ENCODE measurements around the gene LSR. TPM values are rescaled to one million over a fixed set of nuclear protein-coding genes. Genes with fewer than 3 reads are reported as not detected.

The LSR gene
- total RNA-seq, 1 donor from 2014 or later = 79.4 TPM

DNA sequence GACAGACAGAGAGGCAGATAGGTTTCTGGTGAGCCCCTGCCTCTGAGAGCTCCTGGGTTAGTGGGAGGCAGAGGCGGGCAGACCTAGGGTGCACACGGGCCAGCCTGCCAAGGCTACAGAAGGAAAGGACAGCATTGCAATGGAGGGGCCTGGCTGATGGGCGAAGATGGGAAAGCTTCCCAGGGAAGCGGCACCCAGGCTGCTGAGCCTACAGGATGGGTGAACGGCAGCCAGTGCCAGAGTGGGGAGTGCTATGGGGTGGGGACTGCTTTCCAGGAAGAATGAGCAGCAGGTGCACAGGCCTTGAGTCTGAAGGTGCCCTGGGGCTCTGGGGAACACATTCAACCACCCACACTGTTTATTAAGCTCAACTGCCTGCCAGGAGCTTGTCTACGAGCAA lies 42.5 kb downstream of the LSR start:
- intact Hi-C loops (cut with DNase I) = no loop called here
- H3K9me3 ChIP-seq = no peaks in the 10 kb centered on the region
- H3K36me3 ChIP-seq = no peaks in the 10 kb centered on the region
- no peak for DNase-seq (ENCODE audit: low spot score in 2 of 2)
- H3K4me1 ChIP-seq = no peaks in the 10 kb centered on the region
- no peak overlapping the region for H3K27ac ChIP-seq
- H3K27me3 ChIP-seq = no peaks in the 10 kb centered on the region
- TF ChIP-seq, protein P1, sequence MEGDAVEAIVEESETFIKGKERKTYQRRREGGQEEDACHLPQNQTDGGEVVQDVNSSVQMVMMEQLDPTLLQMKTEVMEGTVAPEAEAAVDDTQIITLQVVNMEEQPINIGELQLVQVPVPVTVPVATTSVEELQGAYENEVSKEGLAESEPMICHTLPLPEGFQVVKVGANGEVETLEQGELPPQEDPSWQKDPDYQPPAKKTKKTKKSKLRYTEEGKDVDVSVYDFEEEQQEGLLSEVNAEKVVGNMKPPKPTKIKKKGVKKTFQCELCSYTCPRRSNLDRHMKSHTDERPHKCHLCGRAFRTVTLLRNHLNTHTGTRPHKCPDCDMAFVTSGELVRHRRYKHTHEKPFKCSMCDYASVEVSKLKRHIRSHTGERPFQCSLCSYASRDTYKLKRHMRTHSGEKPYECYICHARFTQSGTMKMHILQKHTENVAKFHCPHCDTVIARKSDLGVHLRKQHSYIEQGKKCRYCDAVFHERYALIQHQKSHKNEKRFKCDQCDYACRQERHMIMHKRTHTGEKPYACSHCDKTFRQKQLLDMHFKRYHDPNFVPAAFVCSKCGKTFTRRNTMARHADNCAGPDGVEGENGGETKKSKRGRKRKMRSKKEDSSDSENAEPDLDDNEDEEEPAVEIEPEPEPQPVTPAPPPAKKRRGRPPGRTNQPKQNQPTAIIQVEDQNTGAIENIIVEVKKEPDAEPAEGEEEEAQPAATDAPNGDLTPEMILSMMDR (IDR thresholded peaks at IDR 0.05) = no peak
- H3K4me3 ChIP-seq = no peak overlapping the region

DNA sequence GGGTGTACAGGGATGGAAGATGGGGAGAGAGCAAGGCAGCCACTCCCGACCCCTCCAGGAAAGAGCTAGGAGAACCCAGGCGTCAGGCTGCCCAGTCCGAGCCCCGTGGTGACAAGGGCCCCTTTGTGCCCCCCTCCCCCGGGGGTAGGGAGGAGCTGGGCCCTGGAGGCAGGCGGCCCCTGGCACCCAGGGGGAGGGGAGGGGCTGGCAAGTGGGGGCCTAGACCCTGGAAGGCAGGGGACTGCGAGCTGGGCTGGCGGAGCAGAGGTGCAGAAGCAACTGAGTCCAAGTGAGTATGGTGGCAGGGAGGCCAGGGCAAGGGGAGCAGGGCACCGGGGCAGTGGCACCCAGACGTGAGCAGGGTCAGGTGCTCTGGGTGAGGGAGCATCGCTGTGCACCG lies 43.1 kb downstream of the LSR start, which contains the start of gene MAG:
MAG (plus strand) TSS at position 246 of the 400 bp plus-strand sequence. CDS start 3,248 bp downstream, outside the sequence.
- intact Hi-C loops (cut with DNase I) = no loop called here
- no peak for DNase-seq (ENCODE audit: low spot score in 2 of 2)
- Histone ChIP-seq H3K36me3 (no peaks in the 10 kb centered on the region), H3K4me1 (no peaks in the 10 kb centered on the region), H3K4me3 (no peak within 1 kb of the TSS), H3K27me3 (no peaks in the 10 kb centered on the region), H3K27ac (no peak within 1 kb of the TSS), H3K9me3 (no peaks in the 10 kb centered on the region)
- TF ChIP-seq, protein P1 (IDR thresholded peaks at IDR 0.05) = no peak

DNA sequence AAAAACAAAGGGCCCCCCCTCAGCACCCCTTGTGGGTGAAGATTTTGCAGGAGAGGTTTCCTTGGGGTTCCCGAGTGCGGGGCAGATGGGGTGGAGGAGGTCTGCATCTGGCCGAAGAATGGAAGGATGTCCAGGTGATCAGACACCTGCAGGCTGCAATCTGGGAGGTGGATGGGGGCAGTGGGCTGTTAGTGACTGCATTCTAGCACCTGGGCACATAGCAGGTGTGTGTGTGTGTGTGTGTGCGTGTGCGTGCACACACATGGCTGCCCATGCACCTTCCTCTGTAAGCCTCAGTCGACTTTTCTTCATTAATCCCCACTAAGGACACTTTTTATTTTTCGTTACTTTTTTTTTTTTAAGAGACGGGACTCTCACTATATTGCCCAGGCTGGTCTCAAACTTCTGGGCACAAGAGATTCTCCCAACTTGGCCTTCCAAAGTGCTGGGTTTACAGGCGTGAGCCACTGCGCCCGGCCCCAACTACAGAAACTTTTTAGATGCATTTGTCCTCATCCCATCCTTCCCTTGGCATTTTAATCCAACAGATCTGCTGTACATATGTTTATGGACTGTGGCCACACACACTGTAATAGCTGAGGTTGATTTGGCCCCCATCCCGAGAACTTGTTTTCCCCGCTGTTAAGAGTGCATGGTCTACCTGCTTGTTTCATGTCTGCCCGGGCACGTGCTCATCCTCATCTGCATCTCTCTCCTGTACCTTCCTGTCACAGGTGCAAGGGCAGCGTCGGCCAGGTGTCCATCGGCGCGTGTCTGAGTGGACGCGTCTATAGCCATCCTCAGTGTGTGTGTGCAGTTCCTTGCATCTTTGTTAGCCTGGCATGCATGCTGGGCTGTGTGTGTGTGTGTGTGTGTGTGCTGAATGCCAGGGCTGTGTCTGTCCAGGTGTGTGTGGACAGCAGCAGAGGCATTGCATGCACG lies 43.9 kb downstream of the LSR start:
- intact Hi-C loops (cut with DNase I) = no loop called here
- no peak overlapping the region for H3K27ac ChIP-seq

DNA sequence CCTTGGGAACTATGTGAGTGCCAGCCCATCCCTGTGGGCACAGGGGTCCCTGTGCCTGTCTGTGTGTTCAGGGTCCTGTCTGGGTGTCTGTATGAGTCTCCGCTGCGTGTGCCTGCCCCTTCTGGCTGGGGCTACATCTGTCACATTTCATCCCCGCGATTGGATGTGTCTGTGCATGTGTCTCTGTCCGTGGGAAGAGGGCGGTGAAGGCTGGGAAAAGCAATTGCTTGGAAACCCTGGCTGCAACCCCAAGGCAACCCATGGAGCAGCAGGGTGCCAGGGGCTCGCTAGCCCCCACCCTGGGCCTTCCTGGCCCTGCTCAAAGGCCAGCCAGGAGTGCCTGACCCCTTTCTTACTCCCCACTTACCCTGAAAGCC lies 44.5 kb downstream of the LSR start:
- TF ChIP-seq, protein P1 (IDR thresholded peaks at IDR 0.05) = no peak
- Histone ChIP-seq H3K4me1 (no peaks in the 10 kb centered on the region), H3K27ac (no peak overlapping the region), H3K27me3 (no peaks in the 10 kb centered on the region), H3K9me3 (no peaks in the 10 kb centered on the region), H3K4me3 (no peak overlapping the region), H3K36me3 (no peaks in the 10 kb centered on the region)
- intact Hi-C loops (cut with DNase I) = no loop called here
- DNase-seq (ENCODE audit: low spot score in 2 of 2) = no peak

More for the DNA sequence above, 43.9 kb downstream of the LSR start:
- Histone ChIP-seq H3K36me3 (no peaks in the 10 kb centered on the region), H3K4me3 (no peak overlapping the region), H3K27me3 (no peaks in the 10 kb centered on the region), H3K4me1 (no peaks in the 10 kb centered on the region), H3K9me3 (no peaks in the 10 kb centered on the region)
- no peak for DNase-seq (ENCODE audit: low spot score in 2 of 2)
- TF ChIP-seq, protein P1 (IDR thresholded peaks at IDR 0.05) = no peak

DNA sequence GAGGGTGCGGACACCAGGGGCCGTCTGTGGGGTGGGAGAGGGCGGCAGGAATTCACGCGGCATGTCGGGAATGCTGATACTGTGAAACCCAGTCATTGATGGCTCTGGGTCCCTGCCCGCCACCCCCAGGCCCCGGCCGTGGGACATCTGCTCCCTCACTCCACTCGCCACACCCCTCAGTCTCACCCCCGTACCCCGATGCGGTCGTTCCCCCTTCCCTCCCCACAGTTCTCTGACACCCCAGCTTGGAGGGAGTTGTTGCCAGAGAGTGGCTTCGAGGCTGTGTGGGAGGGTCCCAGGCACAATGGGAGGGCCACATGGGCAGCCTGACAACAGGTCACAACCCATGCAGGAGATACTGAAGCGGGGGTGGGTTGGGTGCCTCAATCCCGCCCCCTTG lies 45.0 kb downstream of the LSR start:
- Histone ChIP-seq H3K36me3 (no peaks in the 10 kb centered on the region), H3K4me3 (no peak overlapping the region)
- intact Hi-C loops (cut with DNase I) = no loop called here

More for the DNA sequence above, 45.0 kb downstream of the LSR start:
- no peaks in the 10 kb centered on the region for H3K4me1 ChIP-seq
- H3K27ac ChIP-seq = no peak overlapping the region
- no peak for DNase-seq (ENCODE audit: low spot score in 2 of 2)
- H3K27me3 ChIP-seq = no peaks in the 10 kb centered on the region
- TF ChIP-seq, protein P1 (IDR thresholded peaks at IDR 0.05) = no peak
- no peaks in the 10 kb centered on the region for H3K9me3 ChIP-seq
